ENCODE results near the gene ROPN1B. TPM values are rescaled to one million over a fixed set of nuclear protein-coding genes. Genes with fewer than 3 reads are reported as not detected.
"Not testable (repeated sequence)": the region's sequence is repeated elsewhere in the genome, so short reads cannot be mapped to it uniquely, and the experiment has no call there.

Gene ROPN1B
- total RNA-seq, 2 donors from 2014 or later: not detected

GRCh38 chr3:125936210-125936815 is 32.7 kb upstream of the ROPN1B start:
- not testable (repeated sequence) for DNase-seq (ENCODE audit: low spot score); H3K9me3 Mint-ChIP-seq; H3K27ac Mint-ChIP-seq; ATAC-seq; H3K4me1 Mint-ChIP-seq (ENCODE audit: low read depth in 2 of 2); H3K4me3 Mint-ChIP-seq; H3K36me3 Mint-ChIP-seq
- H3K27me3 Mint-ChIP-seq: peaks cover 8 to 14% of the 10 kb centered on the region in 2 donors

GRCh38 chr3:125936891-125937290 is 32.1 kb upstream of the ROPN1B start:
- DNase-seq (ENCODE audit: low spot score); H3K9me3 Mint-ChIP-seq; H3K27ac Mint-ChIP-seq; H3K36me3 Mint-ChIP-seq; H3K4me1 Mint-ChIP-seq (ENCODE audit: low read depth in 2 of 2); H3K4me3 Mint-ChIP-seq; ATAC-seq: not testable (repeated sequence)
- peaks cover 8 to 14% of the 10 kb centered on the region in 2 donors for H3K27me3 Mint-ChIP-seq

GRCh38 chr3:125947806-125948205 is 21.2 kb upstream of the ROPN1B start:
- not testable (repeated sequence) for DNase-seq (ENCODE audit: low spot score); ATAC-seq; H3K4me3 Mint-ChIP-seq; H3K36me3 Mint-ChIP-seq; H3K9me3 Mint-ChIP-seq; H3K27ac Mint-ChIP-seq; H3K4me1 Mint-ChIP-seq (ENCODE audit: low read depth in 2 of 2)
- H3K27me3 Mint-ChIP-seq: peaks cover 28 to 31% of the 10 kb centered on the region in 2 donors

- not testable (repeated sequence) for H3K9me3 Mint-ChIP-seq; DNase-seq (ENCODE audit: low spot score); ATAC-seq; H3K36me3 Mint-ChIP-seq; H3K4me3 Mint-ChIP-seq; H3K4me1 Mint-ChIP-seq (ENCODE audit: low read depth in 2 of 2); H3K27ac Mint-ChIP-seq
- peaks cover 28 to 32% of the 10 kb centered on the region in 2 donors for H3K27me3 Mint-ChIP-seq
Observed at GRCh38 chr3:125948901-125949300, 20.1 kb upstream of the ROPN1B start.

GRCh38 chr3:125951176-125951575 is 17.8 kb upstream of the ROPN1B start:
- H3K4me1 Mint-ChIP-seq (ENCODE audit: low read depth in 2 of 2); ATAC-seq; H3K4me3 Mint-ChIP-seq; H3K9me3 Mint-ChIP-seq; DNase-seq (ENCODE audit: low spot score); H3K27ac Mint-ChIP-seq; H3K36me3 Mint-ChIP-seq: not testable (repeated sequence)
- peaks cover 13 to 25% of the 10 kb centered on the region in 2 donors for H3K27me3 Mint-ChIP-seq

- H3K9me3 Mint-ChIP-seq; H3K4me1 Mint-ChIP-seq (ENCODE audit: low read depth in 2 of 2); DNase-seq (ENCODE audit: low spot score); H3K36me3 Mint-ChIP-seq; H3K27ac Mint-ChIP-seq; ATAC-seq; H3K4me3 Mint-ChIP-seq: not testable (repeated sequence)
- H3K27me3 Mint-ChIP-seq: peaks cover 0 to 11% of the 10 kb centered on the region in 2 donors
Observed at GRCh38 chr3:125957020-125957419, 12.0 kb upstream of the ROPN1B start.

- DNase-seq (ENCODE audit: low spot score) (no peak), ATAC-seq (peak; percentile 56 to 65)
- Mint-ChIP-seq H3K4me3 (no peak overlapping the region), H3K36me3 (no peaks in the 10 kb centered on the region), H3K27ac (no peak overlapping the region), H3K9me3 (no peaks in the 10 kb centered on the region), H3K4me1 (ENCODE audit: low read depth in 2 of 2) (no peaks in the 10 kb centered on the region), H3K27me3 (peaks cover 0 to 11% of the 10 kb centered on the region in 2 donors)
Observed at GRCh38 chr3:125957674-125958510, 11.1 kb upstream of the ROPN1B start.

- Mint-ChIP-seq H3K27me3 (peaks cover 0 to 9% of the 10 kb centered on the region in 2 donors), H3K9me3 (no peaks in the 10 kb centered on the region), H3K36me3 (no peaks in the 10 kb centered on the region), H3K4me1 (ENCODE audit: low read depth in 2 of 2) (no peaks in the 10 kb centered on the region), H3K4me3 (no peak overlapping the region), H3K27ac (no peak overlapping the region)
- ATAC-seq: peak in 1 of 2 donors; percentile 32
- DNase-seq (ENCODE audit: low spot score): no peak
Observed at GRCh38 chr3:125958511-125959316, 10.3 kb upstream of the ROPN1B start.

GRCh38 chr3:125959317-125960065 is 9.5 kb upstream of the ROPN1B start:
- no peaks in the 10 kb centered on the region for H3K9me3 Mint-ChIP-seq
- DNase-seq (ENCODE audit: low spot score) (no peak), ATAC-seq (peak; percentile 31 to 50)
- no peaks in the 10 kb centered on the region for H3K36me3 Mint-ChIP-seq
- H3K27ac Mint-ChIP-seq: no peak overlapping the region
- no peaks in the 10 kb centered on the region for H3K4me1 Mint-ChIP-seq (ENCODE audit: low read depth in 2 of 2)
- no peak overlapping the region for H3K4me3 Mint-ChIP-seq
- H3K27me3 Mint-ChIP-seq: peaks cover 0 to 10% of the 10 kb centered on the region in 2 donors

- DNase-seq (ENCODE audit: low spot score): no peak
- Mint-ChIP-seq H3K27me3 (peaks cover 0 to 10% of the 10 kb centered on the region in 2 donors), H3K4me1 (ENCODE audit: low read depth in 2 of 2) (no peaks in the 10 kb centered on the region), H3K27ac (no peak overlapping the region), H3K4me3 (no peak overlapping the region), H3K36me3 (no peaks in the 10 kb centered on the region), H3K9me3 (no peaks in the 10 kb centered on the region)
- peak in 1 of 2 donors; percentile 29 for ATAC-seq
Observed at GRCh38 chr3:125960066-125960424, 8.9 kb upstream of the ROPN1B start.

GRCh38 chr3:125960456-125961288 is 8.3 kb upstream of the ROPN1B start:
- DNase-seq (ENCODE audit: low spot score) (no peak), ATAC-seq (peak in 1 of 2 donors; percentile 17)
- peaks cover 0 to 10% of the 10 kb centered on the region in 2 donors for H3K27me3 Mint-ChIP-seq
- no peak overlapping the region for H3K4me3 Mint-ChIP-seq
- no peaks in the 10 kb centered on the region for H3K36me3 Mint-ChIP-seq
- H3K9me3 Mint-ChIP-seq: no peaks in the 10 kb centered on the region
- H3K4me1 Mint-ChIP-seq (ENCODE audit: low read depth in 2 of 2): no peaks in the 10 kb centered on the region
- no peak overlapping the region for H3K27ac Mint-ChIP-seq

GRCh38 chr3:125961289-125961589 is 7.7 kb upstream of the ROPN1B start:
- Mint-ChIP-seq H3K4me1 (ENCODE audit: low read depth in 2 of 2) (no peaks in the 10 kb centered on the region), H3K9me3 (no peaks in the 10 kb centered on the region), H3K4me3 (no peak overlapping the region), H3K27ac (no peak overlapping the region), H3K36me3 (no peaks in the 10 kb centered on the region), H3K27me3 (peaks cover 0 to 10% of the 10 kb centered on the region in 2 donors)
- ATAC-seq (peak in 1 of 2 donors; percentile 21), DNase-seq (ENCODE audit: low spot score) (no peak)

- H3K36me3 Mint-ChIP-seq; H3K27me3 Mint-ChIP-seq; H3K9me3 Mint-ChIP-seq; DNase-seq (ENCODE audit: low spot score); H3K4me3 Mint-ChIP-seq; ATAC-seq; H3K4me1 Mint-ChIP-seq (ENCODE audit: low read depth in 2 of 2); H3K27ac Mint-ChIP-seq: not testable (repeated sequence)
Observed at GRCh38 chr3:125963834-125964233, 5.1 kb upstream of the ROPN1B start.
